Smooth muscle cell (in vitro differentiated cells): ENCODE measurements around the gene CEP162. TPM values are rescaled to one million over a fixed set of nuclear protein-coding genes. Genes with fewer than 3 reads are reported as not detected.
"Not testable (repeated sequence)": the region's sequence is repeated elsewhere in the genome, so short reads cannot be mapped to it uniquely, and the experiment has no call there.

Experiments
- DNase-seq: peaks from one replicate; lab custom pipeline; 2025; ENCODE audit not compliant: unreplicated experiment; lab: John Stamatoyannopoulos, UW
- H2AFZ ChIP-seq: fragments of 200-600 bp; sonication (generic); 2 replicates; pipeline ENCODE4 v1.6.0; 2016; ENCODE audit warnings: antibody characterized with exemption, low read depth, mild to moderate bottlenecking
- H3F3A ChIP-seq: fragments of 200-600 bp; sonication (generic); 2 replicates; pipeline ENCODE4 v1.6.0; 2017; ENCODE audit warnings: antibody characterized with exemption, low read depth
- H3K27ac ChIP-seq: fragments of 200-600 bp; sonication (generic); 2 replicates; pipeline ENCODE4 v1.5.1; 2016; ENCODE audit warnings: low read depth, mild to moderate bottlenecking
- H3K27me3 ChIP-seq: fragments of 200-600 bp; sonication (generic); 2 replicates; pipeline ENCODE4 v1.6.1; 2016; ENCODE audit warnings: low read depth, mild to moderate bottlenecking
- H3K36me3 ChIP-seq: fragments of 200-600 bp; sonication (generic); 2 replicates; pipeline ENCODE4 v1.5.1; 2016; ENCODE audit warnings: low read depth
- H3K4me1 ChIP-seq: fragments of 200-600 bp; sonication (generic); 2 replicates; pipeline ENCODE4 v1.5.1; 2016; ENCODE audit warnings: low read depth
- H3K4me2 ChIP-seq: fragments of 200-600 bp; sonication (generic); 2 replicates; pipeline ENCODE4 v1.6.0; 2016; ENCODE audit warnings: mild to moderate bottlenecking
- H3K4me3 ChIP-seq: fragments of 200-600 bp; sonication (generic); 2 replicates; pipeline ENCODE4 v1.5.1; 2016; ENCODE audit warnings: mild to moderate bottlenecking
- H3K79me2 ChIP-seq: fragments of 200-600 bp; sonication (generic); 2 replicates; pipeline ENCODE4 v1.6.0; 2016; ENCODE audit warnings: low read depth, mild to moderate bottlenecking
- H3K9ac ChIP-seq: fragments of 200-600 bp; sonication (generic); 2 replicates; pipeline ENCODE4 v1.6.0; 2016; ENCODE audit warnings: low read depth
- H3K9me3 ChIP-seq: fragments of 200-600 bp; sonication (generic); replicated peaks from 2 replicates; pipeline ENCODE4 v1.5.1; 2016; ENCODE audit warnings: low read depth
- H4K20me1 ChIP-seq: fragments of 200-600 bp; sonication (generic); 2 replicates; pipeline ENCODE4 v1.6.0; 2016; ENCODE audit warnings: low read depth
- CTCF ChIP-seq: fragments of 200-600 bp; sonication (generic); IDR thresholded peaks from 2 replicates; pipeline ENCODE4 v1.5.1; 2017; ENCODE audit warnings: borderline replicate concordance, mild to moderate bottlenecking, antibody characterized with exemption; ENCODE audit not compliant: insufficient read depth, poor library complexity, severe bottlenecking
- WGBS: methylation state at CpG from one replicate; pipeline ENCODE4 v1.1.7; 2016; ENCODE audit warnings: low lambda C conversion rate; 5-methylcytosine and 5-hydroxymethylcytosine counted together
- polyA plus RNA-seq: library from polyadenylated mRNA; unstranded; fragments of >200 nt; fragmentation: Nextera tagmentation; extraction: Ambion mirVana; gene quantifications from 2 replicates; pipeline ENCODE4 v1.2.1, GENCODE V29; 2016
- total RNA-seq: library from RNA; depleted of rRNA; stranded (reverse); fragments of >200 nt; gene quantifications from 2 replicates; pipeline ENCODE4 v1.2.3, GENCODE V29; 2014

Gene CEP162
- total and polyA plus RNA-seq, 2 experiments from 2014 or later = 4.1 to 8.0 TPM

DNA sequence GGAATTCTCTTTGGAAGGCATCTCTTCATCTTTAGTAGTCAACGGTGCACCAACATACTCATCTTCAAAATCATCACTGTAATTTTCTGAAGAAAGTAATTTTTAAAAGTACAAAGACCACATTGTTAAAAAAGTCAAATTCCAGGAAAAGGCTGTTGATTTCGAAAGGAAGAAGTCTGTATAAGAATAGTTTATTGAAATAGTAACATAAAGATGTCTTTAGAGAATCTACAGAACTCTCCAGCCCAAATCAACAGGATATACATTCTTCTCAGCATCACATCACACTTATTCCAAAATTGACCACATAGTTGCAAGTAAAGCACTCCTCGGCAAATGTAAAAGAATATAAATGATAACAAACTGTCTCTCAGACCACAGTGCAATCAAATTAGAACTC, 23.4 kb downstream of the CEP162 start:
- Histone ChIP-seq H3K27me3 (no peaks in the 10 kb centered on the region), H3K9me3 (no peaks in the 10 kb centered on the region), H3K4me1 (no peaks in the 10 kb centered on the region), H3F3A (no peaks in the 10 kb centered on the region), H3K4me3 (no peak overlapping the region), H4K20me1 (no peaks in the 10 kb centered on the region), H2AFZ (no peak overlapping the region), H3K79me2 (no peaks in the 10 kb centered on the region), H3K36me3 (no peaks in the 10 kb centered on the region), H3K9ac (no peak overlapping the region), H3K4me2 (no peak overlapping the region), H3K27ac (no peak overlapping the region)
- TF ChIP-seq CTCF = no peak
- WGBS = 89% methylated on average over 3 of the region's 3 CpGs
- no peak for DNase-seq

DNA sequence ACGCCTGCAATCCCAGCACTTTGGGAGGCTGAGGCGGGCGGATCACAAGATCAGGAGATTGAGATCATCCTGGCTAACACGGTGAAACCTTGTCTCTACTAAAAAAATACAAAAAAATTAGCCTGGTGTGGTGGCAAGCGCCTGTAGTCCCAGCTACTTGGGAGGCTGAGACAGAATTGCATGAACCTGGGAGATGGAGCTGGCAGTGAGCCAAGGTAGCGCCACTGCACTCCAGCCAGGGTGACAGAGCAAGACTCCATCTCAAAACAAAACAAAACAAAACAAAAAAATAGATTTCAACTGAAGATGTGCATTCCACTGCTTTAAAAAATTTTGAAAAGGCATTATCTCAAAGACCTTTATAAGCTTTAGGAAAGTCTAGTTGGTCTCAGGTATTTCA, 27.5 kb downstream of the CEP162 start:
- H4K20me1 ChIP-seq, H3K4me2 ChIP-seq, H3K4me3 ChIP-seq, H3K36me3 ChIP-seq, H3K4me1 ChIP-seq, H3K27me3 ChIP-seq, DNase-seq, H3K9me3 ChIP-seq, H3K27ac ChIP-seq, H2AFZ ChIP-seq, H3F3A ChIP-seq, H3K79me2 ChIP-seq, H3K9ac ChIP-seq: not testable (repeated sequence)
- WGBS = 97% methylated on average over 6 of the region's 6 CpGs

DNA sequence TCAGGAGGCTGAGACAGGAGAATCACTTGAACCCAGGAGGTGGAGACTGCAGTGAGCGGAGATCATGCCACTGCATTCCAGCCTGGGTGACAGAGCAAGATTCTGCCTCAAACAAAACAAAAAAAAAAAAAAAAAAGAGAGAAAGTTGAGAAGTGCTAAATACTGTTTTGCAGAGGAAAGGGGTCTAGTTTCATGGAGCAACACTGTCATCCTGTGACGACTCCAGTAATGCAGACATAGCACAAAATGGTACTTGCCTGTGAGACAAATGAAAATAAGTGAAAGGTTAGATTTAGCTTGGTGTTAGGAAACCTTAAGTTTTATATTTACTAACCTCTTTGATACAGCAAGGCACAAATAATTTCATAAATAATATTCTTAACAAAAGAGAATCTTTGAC, 29.7 kb downstream of the CEP162 start:
- H3F3A ChIP-seq = no peaks in the 10 kb centered on the region
- no peak overlapping the region for H3K4me3 ChIP-seq
- H3K9me3 ChIP-seq = no peaks in the 10 kb centered on the region
- H4K20me1 ChIP-seq = no peaks in the 10 kb centered on the region
- DNase-seq = no peak
- no peaks in the 10 kb centered on the region for H3K36me3 ChIP-seq
- H3K27ac ChIP-seq = no peak overlapping the region
- H3K4me2 ChIP-seq = no peak overlapping the region
- no peak overlapping the region for H3K9ac ChIP-seq
- H3K79me2 ChIP-seq = no peaks in the 10 kb centered on the region
- TF ChIP-seq CTCF = no peak
- no peaks in the 10 kb centered on the region for H3K4me1 ChIP-seq
- no peaks in the 10 kb centered on the region for H3K27me3 ChIP-seq
- WGBS = 92% methylated on average over 2 of the region's 2 CpGs
- H2AFZ ChIP-seq = no peak overlapping the region

GRCh38 chr6:84193114-84193708, 34.2 kb downstream of the CEP162 start:
- Histone ChIP-seq H3K4me1 (no peaks in the 10 kb centered on the region), H3K4me2 (no peak overlapping the region), H3K9me3 (no peaks in the 10 kb centered on the region), H4K20me1 (no peaks in the 10 kb centered on the region), H2AFZ (no peak overlapping the region), H3K27ac (peak overlapping the region; percentile 60), H3K36me3 (peaks cover 6% of the 10 kb centered on the region), H3K79me2 (no peaks in the 10 kb centered on the region), H3K27me3 (no peaks in the 10 kb centered on the region), H3K4me3 (no peak overlapping the region), H3F3A (no peaks in the 10 kb centered on the region), H3K9ac (no peak overlapping the region)
- TF ChIP-seq CTCF = no peak
- DNase-seq = no peak
- WGBS = 56% methylated on average over 2 of the region's 2 CpGs
